ENCODE measurements around the gene SIPA1.

SIPA1 gene

GRCh38 chr11:65599216-65599954, 38.5 kb upstream of the SIPA1 start:
- DNase-seq (ENCODE audit: low read depth): no peak
- TF ChIP-seq, protein P1, sequence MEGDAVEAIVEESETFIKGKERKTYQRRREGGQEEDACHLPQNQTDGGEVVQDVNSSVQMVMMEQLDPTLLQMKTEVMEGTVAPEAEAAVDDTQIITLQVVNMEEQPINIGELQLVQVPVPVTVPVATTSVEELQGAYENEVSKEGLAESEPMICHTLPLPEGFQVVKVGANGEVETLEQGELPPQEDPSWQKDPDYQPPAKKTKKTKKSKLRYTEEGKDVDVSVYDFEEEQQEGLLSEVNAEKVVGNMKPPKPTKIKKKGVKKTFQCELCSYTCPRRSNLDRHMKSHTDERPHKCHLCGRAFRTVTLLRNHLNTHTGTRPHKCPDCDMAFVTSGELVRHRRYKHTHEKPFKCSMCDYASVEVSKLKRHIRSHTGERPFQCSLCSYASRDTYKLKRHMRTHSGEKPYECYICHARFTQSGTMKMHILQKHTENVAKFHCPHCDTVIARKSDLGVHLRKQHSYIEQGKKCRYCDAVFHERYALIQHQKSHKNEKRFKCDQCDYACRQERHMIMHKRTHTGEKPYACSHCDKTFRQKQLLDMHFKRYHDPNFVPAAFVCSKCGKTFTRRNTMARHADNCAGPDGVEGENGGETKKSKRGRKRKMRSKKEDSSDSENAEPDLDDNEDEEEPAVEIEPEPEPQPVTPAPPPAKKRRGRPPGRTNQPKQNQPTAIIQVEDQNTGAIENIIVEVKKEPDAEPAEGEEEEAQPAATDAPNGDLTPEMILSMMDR (conservative IDR thresholded peaks at IDR 0.05; ENCODE audit: control insufficient read depth, insufficient read depth, low read depth, low read length): no peak
- no peak overlapping the region for H3K4me3 ChIP-seq (ENCODE audit: control insufficient read depth, low read depth, low read length)

DNA sequence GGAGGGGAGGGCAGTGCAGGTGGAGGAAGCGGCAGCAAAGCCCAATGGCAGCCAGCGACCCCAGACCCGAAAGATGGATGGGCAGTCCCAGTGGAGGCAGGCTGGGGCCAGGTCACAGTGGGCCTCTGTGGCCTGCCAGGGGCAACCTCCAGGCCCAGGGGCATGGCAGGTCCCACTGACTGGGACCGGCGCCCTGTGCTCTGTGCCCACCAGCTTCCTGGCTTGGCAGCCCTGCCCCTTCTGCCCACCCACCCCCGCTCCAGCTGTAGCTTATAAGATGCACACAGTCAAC, 38.0 kb upstream of the SIPA1 start:
- H3K4me3 ChIP-seq (ENCODE audit: control insufficient read depth, low read depth, low read length): no peak overlapping the region
- TF ChIP-seq, protein P1 (conservative IDR thresholded peaks at IDR 0.05; ENCODE audit: control insufficient read depth, insufficient read depth, low read depth, low read length): no peak
- DNase-seq (ENCODE audit: low read depth): no peak

DNA sequence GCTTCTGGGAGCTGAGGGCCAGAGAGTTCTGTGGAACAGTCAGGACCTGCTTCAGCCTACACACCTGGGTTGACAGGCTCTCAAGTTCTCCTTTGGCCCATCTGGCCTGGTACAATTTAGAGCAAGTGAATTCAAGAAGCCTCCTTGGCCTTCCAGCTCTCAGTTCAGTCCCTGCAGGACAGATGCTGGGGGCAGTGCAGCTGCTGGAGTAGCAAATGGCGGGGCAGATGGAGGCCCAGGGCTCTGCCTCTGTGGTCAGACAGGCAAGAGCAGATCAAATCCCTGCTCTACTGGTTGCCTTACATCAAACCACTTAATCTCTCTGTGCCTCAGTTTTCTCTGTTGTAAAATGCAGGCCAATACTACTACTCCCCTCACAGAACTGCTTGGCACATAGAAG, 33.6 kb upstream of the SIPA1 start:
- no peak for DNase-seq (ENCODE audit: low read depth)
- TF ChIP-seq, protein P1 (conservative IDR thresholded peaks at IDR 0.05; ENCODE audit: control insufficient read depth, insufficient read depth, low read depth, low read length): no peak
- H3K4me3 ChIP-seq (ENCODE audit: control insufficient read depth, low read depth, low read length): no peak overlapping the region

GRCh38 chr11:65606876-65607613, 30.9 kb upstream of the SIPA1 start:
- TF ChIP-seq, protein P1 (conservative IDR thresholded peaks at IDR 0.05; ENCODE audit: control insufficient read depth, insufficient read depth, low read depth, low read length): no peak
- peak overlapping the region; percentile 2 for H3K4me3 ChIP-seq (ENCODE audit: control insufficient read depth, low read depth, low read length)
- DNase-seq (ENCODE audit: low read depth): peak; percentile 92

- no peak for DNase-seq (ENCODE audit: low read depth)
- TF ChIP-seq, protein P1 (conservative IDR thresholded peaks at IDR 0.05; ENCODE audit: control insufficient read depth, insufficient read depth, low read depth, low read length): no peak
- H3K4me3 ChIP-seq (ENCODE audit: control insufficient read depth, low read depth, low read length): no peak overlapping the region
Measured at GRCh38 chr11:65607614-65608426, 30.1 kb upstream of the SIPA1 start.

GRCh38 chr11:65609229-65609628, 28.7 kb upstream of the SIPA1 start:
- no peak overlapping the region for H3K4me3 ChIP-seq (ENCODE audit: control insufficient read depth, low read depth, low read length)
- TF ChIP-seq, protein P1 (conservative IDR thresholded peaks at IDR 0.05; ENCODE audit: control insufficient read depth, insufficient read depth, low read depth, low read length): no peak
- DNase-seq (ENCODE audit: low read depth): peak; percentile 46

Measured in fibroblast of mammary gland (primary cell).